ENCODE results near the gene TET2.

Gene TET2

DNA sequence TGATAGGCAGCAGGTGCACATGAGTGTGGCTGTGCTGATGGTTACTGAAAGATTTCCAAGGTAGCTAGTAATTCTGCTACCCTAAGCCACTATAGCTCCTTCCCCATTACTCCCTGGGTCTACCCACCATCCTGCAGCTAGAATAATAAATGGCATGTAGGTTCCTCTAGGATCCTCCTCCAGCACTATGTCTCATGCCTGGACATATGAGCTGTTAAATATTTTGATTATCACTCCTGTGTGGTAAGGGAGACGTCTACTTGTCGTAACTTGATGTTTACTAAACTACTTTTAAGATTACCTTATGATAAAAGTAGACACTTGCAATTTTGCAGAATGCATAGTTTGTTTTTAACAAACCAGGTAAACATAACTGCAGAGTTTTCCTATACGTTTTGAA, 35.5 kb downstream of the TET2 start:
- no peak for DNase-seq (ENCODE audit: low read depth)

DNA sequence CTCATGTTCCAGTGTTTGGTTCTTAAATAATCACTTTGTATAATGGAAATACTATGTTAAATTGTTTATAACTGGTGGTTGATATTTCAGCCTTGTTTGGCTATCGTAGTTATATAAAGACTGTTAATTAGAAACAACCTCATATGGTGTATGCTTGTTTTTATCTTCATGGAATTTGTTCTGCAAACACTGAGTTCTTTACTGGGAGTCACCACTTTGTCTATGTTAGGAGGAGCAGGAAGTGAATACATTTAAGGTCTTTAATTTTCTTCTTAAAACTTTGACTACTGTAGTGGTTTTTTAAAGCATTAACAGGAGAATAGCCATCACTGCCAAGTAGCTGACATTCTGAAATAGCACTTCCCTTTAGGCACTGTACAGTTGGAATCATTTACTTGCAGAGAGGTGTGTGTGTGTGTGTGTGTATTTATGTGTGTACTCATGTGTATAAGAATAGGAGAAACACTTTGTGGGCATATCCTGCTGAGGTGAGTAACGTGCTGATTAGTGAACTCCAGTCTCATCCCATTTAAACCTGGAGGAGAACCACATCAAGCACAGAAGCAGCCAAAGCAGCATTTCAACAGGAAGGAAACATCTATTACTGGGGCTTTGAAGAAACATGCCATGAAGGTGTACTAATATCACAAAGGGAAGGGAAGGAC, 37.8 kb downstream of the TET2 start:
- DNase-seq (ENCODE audit: low read depth): no peak

DNA sequence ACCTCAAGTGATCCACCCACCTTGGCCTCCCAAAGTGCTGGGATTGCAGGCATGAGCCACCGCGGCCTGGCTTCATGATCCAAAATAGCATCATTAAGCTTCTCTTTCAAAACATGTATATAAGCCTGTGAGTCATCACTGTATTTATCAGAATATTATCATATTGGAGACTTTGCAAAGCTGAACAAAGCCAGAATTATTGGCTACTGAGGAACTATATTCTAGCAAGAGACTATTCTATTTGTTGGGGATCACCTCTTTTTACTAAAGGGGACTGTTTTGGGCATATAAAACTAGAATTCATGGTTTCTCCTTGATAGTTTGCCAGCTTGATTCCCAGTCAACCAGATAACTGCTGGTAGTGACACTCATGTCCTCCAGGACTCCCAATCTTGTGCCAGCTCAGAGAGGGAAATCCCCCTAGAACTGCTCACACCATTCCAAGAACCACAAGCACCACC, 40.1 kb downstream of the TET2 start:
- no peak for DNase-seq (ENCODE audit: low read depth)

DNA sequence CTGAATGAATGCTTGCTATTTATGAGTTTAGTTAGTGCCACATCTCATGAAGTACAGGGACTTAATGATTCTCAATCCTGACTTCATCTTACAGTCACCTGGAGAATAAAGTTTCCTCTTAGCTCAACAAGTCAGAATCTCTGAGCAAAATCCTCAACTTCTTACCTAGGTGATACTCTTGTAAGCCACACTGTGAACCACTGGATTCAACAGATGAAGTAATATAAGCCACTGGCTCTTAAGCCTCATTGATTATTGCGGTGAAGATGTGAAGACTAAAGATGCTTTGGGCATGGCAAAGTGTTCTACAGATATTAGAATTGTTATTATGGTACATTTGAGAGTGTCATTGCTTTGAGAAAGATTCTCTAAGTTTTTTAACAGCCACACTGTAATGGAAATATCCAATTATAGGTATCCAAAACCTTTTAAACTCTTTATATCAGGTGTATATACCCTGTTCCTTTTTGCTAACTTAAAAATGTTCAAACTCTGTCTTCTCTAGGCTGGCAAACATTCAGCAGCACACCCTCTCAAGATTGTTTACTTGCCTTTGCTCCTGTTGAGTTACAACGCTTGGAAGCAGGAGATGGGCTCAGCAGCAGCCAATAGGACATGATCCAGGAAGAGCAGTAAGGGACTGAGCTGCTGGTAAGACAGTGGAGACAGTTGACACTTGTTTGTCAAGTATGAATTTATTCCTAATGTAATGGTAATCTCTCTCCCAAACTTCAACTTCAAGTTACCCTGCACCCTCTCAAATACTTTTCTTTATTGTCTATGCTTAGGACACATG, 43.4 kb downstream of the TET2 start:
- DNase-seq (ENCODE audit: low read depth): no peak

DNA sequence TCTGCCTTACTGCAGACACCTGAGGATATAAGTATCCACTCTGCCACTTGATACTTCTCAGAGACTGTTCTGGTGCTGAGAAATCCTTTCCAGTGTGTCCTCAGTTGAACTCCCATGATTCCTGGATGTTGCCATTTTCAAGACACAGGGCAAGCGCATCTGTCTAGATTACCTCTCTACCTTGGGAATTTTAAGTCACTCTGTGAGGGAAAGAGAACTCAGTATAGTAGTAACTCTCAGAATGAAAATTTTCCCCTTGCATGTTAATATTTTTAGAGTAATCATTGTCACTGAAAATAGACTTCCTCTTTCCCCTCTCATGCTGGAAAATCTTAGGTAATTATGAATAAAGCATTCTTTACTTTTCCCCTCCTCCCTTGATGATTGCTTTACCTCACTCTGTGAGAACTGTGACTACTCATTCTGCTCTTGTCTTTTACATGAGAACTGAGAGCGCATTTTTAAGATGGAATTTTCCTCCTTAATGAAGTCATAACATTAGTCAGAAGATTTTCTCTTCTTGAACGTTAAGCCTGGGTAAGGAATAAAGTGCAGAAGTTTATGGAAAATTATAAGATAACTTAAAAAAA, 45.0 kb downstream of the TET2 start:
- no peak for DNase-seq (ENCODE audit: low read depth)

DNA sequence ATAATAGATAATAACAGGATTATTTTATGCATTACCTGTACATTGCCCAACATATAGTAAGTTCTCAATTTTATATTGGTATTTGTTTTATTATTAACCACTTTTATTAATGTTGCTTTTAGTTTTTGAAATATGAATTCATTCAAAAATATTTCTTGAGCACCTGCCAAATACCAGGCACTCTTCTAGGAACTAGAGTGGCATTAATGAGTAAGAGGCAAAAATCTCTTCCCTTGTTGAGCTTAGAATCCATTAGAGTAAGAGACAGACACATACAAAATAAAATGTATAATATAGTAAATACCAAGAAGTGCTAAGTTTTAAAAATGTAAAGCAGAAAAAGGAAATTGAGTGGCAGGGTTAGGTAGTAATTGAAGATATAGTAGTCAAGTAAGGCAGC, 45.8 kb downstream of the TET2 start:
- no peak for DNase-seq (ENCODE audit: low read depth)

DNA sequence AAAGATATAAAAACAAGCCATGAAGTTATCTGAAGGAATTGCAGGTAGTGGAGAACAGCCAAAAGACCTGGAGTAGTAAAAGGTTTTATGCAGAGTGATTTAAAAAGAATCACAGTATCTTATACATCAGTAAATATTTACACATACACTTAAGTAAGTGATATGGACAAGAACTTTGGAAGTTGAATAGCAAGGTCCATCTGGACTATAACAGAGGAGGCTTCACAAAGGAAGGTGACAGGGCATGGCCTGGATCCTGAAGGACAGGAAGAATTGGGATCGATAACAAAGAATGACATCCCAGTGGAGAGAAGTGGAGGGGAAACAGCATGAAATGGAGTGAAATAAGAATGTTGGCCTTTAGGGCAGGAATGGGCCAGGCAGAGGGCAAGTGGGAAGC, 46.2 kb downstream of the TET2 start:
- no peak for DNase-seq (ENCODE audit: low read depth)

DNA sequence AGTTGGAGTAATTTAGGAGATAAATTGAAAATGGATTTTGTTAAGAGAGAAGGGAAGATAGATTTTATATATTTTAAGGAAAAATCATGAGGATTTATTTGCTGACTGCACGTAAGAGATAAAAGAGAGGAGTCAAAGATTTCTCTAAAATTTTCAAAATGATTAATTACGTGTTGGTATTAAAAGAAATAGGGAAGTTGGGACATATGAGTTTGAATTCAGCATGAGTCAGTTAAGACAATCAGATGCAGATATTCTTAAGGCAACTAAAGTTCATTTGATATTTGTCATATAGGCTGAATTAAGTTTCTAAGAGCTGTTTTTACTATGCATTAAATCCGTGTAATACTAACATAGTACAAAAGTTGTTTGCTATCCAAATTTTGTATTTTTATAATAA, 46.9 kb downstream of the TET2 start:
- no peak for DNase-seq (ENCODE audit: low read depth)

DNA sequence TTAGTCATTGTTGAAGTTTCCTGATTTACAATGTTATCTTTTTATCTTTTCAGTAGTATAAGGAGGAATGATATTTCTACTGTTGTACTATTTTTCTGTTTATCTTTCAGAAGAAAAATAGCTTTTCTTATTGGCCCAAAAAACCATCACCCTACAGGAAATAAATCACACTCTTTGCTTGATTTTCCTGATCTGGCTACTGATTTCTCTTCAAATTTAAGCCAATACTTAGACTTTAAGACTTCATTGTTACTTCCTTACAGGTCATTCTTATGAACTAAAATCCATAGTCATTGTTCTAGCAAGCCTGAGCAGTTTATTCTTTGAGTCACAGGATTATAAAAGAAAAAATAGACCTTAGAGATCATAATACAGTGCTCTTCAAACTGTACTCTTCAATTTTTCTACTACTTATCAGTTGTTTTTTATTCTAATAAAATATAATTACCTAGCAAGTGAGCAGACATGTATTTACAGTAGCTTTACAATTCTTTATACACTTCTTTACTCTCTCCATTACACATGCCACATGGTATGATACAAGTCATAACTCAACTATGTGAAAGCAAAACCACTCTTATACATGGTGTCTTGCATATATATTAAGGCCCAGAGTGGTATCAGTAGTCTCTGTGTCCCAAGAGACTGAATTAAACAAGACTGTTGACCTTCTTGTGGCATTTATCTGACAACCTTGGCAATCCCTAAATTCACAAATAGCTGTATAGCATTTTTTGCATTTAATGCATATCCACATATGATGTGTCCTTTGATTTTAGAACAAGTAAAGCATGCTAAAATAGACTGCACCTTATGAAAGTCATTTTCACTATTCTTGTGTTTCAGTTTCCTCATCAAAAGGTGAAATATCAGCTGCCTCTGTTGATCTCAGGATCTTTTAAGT, 47.9 kb downstream of the TET2 start:
- DNase-seq (ENCODE audit: low read depth): no peak

DNA sequence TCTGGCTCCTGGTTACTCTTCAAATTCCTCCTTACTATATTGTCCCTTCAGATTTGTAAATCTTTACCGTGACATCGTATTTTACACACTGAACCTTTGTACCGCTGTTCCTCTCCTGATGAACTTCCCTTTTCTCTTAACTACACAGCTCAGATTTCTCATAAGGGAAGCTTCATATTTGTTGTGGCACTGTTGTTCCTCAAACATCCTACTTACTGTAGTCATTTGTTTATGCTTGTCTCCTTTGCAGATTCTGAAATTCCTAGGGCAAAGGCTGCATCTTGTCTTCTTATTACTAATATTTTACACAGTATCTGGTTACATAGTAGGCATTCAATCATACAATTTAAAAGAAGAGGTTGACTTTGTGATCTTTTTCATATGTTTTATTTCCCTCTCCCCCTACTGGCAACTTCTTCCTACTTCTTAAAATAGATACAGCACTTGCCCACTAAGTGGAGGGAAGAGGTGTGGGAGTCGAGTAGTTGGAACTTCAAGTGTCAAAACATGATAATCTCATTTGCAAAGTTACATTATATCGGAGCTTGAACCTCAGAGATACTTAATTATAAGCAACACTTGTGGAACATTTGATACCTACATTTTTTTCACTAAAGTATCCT, 50.0 kb downstream of the TET2 start:
- DNase-seq (ENCODE audit: low read depth): no peak

DNA sequence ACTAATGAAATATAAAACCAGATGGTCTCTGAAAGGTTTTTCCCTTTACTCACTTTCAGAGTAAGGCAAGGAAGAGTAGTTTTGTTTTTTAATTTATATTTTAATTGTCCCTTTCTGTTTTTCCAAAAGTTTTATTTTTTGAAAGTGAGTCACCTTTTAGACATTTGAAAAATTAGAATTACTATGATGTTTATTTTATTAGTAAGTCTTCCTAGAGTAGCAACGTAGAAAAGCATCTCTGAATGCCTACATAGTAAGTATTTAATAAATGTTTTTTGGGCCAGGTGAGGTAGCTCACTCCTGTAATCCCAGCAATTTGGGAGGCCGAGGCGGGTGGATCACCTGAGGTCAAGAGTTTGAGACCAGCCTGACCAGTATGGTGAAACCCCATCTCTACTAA, 51.1 kb downstream of the TET2 start:
- no peak for DNase-seq (ENCODE audit: low read depth)

DNA sequence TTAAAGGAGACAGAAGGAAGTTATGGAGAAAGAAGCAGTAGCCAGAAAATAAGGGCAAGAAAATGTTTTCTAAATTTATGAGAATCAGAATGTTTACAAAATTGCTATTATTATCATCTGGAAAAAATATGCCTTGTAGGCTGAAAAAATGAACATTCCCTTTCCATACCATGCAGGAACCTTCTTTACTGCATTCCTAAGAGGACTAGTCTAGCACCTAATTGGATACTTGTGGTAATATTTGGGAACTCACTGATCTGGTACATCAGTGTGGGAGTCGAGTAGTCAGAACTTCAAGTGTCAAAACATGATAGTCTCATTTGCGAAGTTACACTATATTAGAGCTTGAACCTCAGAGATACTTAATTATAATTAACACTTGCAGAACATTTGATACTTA, 51.9 kb downstream of the TET2 start:
- DNase-seq (ENCODE audit: low read depth): no peak

DNA sequence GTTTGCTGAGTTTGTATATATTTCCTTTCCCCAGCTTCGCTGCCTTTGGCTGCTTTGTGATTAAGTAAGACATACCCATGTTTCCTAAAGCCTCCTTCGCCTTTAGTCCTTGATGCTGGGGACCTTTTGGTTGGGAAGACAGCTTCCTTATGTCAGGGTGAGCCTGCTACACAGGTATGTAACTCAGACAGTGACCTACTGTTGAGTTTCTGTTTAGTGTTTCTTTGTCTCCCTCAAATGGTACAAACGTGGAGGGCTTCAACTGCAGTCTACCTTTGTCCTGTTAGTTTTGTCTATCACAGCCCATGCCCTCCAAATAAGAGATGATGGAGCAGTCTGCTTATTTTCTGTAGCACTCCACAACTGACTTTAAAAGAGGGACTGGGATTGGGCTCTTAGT, 59.5 kb downstream of the TET2 start:
- no peak for DNase-seq (ENCODE audit: low read depth)

DNA sequence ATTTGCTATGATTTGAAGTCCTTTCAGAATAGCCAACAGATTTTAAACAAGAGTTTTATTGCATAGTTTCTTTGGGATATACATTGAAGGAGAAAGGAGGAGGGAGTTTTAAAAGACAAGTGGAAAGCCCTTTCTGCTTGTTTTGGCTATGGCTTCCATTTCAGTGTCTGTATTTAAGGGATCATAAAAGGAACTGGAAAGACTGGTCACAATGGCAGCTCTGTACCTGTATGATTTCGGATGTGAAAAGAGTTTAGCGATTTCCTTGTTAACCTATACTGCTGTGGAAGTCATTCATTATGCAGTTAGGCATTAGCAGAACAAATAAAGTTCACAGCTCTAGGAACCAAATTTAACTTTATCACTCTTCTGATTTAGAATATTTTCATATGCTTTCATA, 60.7 kb downstream of the TET2 start:
- no peak for DNase-seq (ENCODE audit: low read depth)

DNA sequence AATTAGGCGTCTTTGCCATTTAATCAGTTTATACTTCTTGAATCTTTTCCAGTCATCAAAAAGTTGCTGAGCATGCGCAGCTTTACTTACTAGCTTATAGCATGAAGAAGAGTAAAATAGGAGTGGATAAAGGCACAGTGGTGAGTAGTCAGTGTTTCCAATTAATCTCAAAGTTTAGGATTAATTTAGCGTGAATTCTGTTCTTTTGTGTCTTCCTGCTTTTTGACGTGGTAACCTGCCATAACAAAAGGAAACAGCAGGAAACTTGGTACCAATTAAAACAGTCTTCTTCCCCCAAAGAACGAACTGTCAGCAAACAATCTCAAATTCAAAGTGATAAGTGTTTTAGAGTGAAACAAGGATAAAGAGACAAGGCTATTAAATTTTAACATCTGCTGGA, 61.9 kb downstream of the TET2 start:
- DNase-seq (ENCODE audit: low read depth): no peak

DNA sequence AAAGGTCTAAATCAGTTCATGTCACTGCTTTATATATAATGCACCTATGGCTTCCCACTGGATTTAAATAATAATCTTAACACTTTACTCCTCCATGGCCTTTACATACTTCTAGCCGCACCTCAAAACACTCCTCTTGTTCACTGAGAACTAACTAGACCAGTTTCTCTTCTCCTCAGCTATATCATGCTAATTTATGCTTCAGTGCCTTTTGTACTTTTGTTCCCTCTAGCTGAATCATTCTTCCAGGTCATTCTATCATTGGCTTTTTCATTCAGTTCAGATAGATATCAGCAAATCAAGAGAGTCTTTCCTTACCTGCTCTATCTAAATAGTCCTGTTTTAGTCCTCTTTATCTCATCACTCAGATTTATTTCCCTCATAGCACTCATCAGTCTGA, 64.2 kb downstream of the TET2 start:
- no peak for DNase-seq (ENCODE audit: low read depth)

DNA sequence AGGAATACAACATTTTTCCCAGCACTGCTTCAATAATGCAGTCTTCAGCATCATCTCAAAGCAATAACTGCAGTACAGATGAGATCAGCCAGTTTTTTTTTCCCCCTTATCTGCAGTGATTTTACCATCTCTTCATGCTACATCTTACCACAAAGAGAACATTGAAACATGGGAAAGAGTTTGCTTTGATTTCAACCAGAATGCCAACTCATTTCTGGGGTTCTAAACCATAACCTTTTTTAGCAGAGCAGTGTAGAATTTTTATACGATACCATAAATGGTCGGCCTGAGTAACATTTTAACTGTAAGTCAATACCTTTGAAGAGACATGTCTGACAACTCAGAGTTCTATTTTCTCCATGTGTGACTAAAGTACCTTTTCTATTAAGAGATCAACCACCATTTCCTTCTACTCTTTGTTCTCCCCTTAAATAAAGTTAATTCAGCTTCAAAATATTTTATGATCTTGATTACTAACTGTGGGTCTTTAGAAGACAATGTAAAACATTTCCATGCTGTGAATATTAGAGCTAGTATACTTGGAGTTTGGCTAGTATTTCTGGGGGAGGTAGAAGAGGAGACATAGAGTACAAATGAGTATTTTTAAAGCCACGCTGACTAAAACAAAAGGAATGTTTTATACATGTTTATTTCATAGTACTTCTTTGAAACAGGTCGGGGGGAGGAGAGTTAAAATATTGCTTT, 69.1 kb downstream of the TET2 start:
- no peak for DNase-seq (ENCODE audit: low read depth)

DNA sequence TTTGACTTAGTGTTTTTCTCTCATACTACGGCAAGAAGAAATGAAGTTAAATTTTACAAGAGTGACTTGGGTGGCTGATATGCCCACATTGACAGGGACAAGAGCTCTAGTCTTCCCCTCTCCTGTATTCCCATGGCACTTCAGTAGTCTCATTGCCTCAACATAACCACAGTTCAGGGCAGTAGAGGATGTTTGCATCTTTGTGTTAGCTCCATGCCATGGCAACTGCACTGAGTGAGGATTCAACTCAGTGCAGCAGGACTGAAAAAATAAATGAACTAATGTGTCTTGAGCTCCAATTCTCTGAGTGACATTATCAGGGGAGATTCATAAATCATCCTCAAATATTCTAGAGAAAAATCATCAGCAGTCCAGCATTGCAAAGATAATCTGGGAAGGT, 78.8 kb downstream of the TET2 start:
- no peak for DNase-seq (ENCODE audit: low read depth)

DNA sequence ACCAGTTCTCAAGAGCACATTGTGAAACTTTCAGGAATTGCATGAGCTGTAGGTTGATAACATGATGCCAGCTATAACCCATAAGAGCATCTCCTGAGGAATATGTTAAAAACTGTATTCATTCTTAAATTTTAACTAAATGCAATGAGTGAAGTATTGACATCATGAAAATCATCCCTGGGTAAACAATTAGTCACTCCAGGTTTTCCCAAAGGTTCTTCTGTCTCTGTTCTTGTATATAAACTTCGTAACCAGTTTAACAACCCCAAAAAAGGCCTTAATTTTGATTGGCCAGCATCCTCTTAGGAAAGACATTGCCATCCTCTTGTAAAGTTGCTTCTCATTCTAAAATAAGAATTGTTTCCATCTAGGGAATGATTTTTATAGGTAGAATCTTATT, 80.4 kb downstream of the TET2 start:
- no peak for DNase-seq (ENCODE audit: low read depth)

DNA sequence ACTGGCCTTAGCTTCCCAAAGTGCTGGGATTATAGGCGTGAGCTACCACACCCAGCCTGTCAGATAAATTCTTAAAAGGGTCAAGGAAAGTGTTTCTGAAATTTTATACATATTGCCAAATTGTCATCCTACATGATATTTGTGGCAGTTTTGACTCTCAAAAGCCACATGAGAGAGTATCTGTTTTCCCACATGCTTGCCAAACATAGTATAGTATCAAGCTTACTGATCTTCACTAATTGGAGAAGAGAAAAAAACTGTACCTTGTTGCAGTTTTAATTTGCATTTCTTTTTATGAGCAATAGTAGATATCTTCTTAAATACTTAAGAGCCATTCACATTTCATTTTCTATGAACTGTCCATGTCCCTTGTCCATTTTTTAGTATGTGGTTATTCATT, 83.6 kb downstream of the TET2 start:
- no peak for DNase-seq (ENCODE audit: low read depth)

DNA sequence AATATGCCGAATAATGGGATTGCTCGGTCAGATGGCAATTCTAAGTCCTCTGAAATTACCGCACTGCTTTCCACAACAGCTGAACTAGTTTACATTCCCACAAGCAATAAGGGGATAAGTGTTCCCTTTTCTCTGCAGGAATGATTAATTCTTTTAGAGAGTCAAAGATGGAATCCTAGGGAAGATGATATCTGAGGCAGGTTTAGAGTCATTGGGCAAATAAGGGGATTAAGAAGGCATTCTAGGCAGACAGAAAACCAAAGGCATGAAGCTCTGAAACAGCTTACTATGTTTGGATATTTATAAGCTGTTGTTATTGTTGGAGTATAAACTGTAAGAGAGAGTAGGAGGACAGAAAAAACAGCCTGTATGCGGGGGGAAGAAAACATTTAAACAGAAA, 85.7 kb downstream of the TET2 start:
- DNase-seq (ENCODE audit: low read depth): no peak
